Measurements from ENCODE around the gene SLC6A12. TPM values are rescaled to one million over a fixed set of nuclear protein-coding genes. Genes with fewer than 3 reads are reported as not detected.
"Not testable (repeated sequence)": the region's sequence is repeated elsewhere in the genome, so short reads cannot be mapped to it uniquely, and the experiment has no call there.

The SLC6A12 gene
- total RNA-seq, 1 donor from 2014 or later, result 0.51 TPM

GRCh38 chr12:234891-235415 is 21.0 kb upstream of the SLC6A12 start:
- DNase-seq, result no peak

DNA sequence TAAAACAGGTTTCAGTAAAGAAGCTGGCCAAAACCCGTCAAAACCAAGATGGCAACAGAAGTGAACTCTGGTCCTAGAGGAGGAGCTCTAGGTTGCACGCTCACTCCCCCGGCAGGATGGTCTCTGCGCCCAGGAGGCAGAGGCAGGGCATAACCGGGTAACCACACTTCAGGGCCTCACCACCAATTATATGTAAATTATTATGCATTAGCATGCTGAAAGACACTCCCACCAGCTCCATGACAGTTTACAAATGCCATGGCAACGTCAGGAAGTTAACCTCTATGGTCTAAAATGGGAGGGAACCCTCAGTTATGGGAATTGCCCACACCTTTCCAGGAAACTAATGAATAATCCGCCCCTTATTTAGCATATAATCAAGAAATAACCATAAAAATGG is 20.1 kb upstream of the SLC6A12 start:
- DNase-seq, result no peak

DNA sequence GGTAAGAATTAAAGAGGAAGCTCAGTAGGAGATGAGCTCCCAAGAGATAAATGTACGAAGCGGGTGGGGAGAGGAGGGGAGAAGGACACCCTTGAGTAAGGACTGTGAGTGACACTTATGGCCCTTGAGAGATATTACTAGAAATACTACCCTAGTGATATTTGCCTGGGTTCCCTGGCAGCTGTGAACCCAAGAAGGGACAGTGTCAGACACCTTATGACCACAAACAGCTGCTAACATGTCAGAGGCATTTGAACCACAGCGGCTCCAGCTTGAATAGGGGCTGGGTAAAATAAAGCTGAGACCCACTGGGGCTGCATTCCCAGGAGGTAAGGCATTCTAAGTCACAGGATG is 19.6 kb upstream of the SLC6A12 start:
- no peak for DNase-seq

DNA sequence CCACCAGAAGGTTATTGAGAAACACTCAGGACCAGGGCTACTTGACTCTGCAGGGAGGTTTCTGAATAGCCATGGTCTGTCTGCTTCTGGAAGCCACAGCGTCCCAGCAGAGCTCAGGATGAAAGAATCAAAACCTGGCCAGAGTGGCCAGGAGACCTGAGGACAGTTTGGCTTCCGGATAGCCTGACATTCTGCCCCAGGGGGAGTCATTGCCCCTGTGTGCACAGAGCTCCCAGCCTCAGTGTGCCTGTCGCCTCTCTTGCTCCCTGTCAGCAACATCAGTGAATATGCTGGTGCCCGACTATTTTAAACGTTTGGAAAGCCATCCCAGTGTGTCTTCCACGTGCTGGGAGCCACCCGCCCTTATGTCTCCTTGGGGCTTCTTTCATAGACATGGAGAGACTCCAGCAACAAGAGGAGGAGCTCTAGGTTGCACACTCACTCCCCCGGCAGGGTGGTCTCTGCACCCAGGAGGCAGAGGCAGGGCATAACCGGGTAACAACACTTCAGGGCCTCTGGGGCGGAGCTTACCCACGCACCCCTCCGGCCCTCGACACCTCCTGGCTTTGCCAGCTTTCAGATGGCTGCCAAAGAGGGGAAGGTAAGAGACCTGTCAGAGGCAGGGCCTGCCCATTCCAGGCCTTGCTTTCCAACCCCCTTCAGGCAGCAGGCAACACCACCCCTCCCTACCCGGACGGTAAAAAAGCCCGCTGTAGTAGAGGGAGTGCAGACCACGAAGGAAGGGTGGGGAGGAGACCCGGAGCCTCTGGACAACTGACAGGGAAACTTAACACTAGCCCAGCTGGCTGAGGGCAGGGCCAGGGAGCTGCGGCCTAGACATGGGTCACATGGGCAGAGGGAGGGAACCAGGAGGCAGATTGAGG is 19.0 kb upstream of the SLC6A12 start:
- DNase-seq, result peak; percentile 83

GRCh38 chr12:230925-231671 is 17.1 kb upstream of the SLC6A12 start:
- peak; percentile 38 for DNase-seq

DNA sequence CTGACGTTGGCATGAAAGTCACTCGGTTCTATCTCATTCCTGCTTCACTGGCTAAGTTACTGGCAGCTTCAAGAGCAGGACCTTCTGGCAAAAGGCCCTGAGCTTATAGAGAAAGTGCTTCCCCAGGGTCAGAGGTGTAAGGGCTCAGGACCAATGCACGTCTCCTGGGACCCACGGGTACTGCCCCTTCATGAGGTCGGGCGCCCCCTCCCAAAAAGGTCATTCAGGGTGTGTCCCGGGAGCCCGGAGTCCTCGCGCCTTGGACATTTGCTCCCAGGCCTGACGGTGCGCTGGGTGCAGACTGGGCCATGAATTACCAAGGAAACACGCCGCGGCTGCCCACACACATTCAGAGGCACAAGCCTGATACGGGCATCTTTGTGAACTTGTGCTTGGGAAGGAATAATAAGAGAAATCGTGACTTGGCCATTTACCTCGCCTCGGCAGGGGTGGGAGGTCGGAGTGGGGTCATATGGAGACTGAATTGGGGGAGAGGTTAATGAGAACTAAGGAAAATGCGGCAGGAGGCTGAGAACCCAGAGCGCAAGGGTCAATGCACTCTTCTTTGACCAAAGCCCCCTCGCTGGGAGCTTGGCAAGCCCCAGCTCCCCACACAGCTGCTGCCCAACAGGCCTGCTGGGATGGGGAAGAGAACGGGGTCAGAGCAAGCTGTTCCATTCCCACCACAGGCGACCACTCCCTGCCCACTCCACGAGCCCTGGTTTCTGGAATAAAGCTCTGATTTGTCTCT is 15.7 kb upstream of the SLC6A12 start:
- no peak for DNase-seq

GRCh38 chr12:228846-229200 is 14.9 kb upstream of the SLC6A12 start:
- no peak for DNase-seq

GRCh38 chr12:227923-228845 is 14.2 kb upstream of the SLC6A12 start:
- no peak for DNase-seq

GRCh38 chr12:227286-227915 is 13.4 kb upstream of the SLC6A12 start:
- DNase-seq, result no peak

DNA sequence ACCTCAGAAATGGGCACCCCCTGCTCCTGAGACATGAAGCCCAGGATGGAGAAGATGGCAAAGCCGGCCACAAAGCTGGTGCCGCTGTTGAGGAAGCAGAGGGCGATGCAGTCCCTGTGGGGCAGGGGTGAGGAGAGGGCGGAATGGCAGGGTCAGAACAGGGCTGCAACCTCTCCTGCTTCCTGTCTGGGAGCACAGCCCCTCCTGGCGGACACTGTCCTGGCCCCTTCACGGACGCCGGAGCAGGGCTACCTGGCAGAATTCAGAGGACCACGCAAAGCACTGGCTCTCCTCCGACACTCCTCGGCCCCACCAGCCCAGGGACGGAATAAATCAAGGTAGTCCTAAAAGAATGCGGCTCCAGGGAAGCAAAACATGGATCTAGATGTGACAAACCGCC is 12.4 kb upstream of the SLC6A12 start:
- DNase-seq, result no peak

- DNase-seq, result no peak
Measured at GRCh38 chr12:225012-225411, 11.1 kb upstream of the SLC6A12 start.

DNA sequence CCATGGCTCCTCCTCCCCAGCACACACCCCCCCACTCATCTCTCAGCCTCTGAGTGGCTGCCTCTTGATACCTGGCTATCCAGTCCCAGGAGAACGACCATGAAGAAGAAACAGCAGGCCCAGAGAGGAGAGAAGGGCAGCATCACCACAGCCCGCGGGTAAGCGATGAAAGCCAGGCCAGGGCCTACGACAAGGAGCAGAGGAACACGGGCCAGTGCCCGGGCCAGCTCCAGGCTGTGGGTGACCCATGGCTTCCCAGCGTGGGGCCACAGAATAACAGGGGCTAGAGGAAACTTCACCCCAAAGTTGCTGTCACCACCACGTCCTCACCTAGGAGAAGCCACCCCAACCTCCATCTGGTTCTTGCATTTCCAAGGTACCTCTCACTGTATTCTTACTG is 10.4 kb upstream of the SLC6A12 start:
- DNase-seq, result no peak

- DNase-seq, result no peak
Measured at GRCh38 chr12:223841-224240, 9.9 kb upstream of the SLC6A12 start.

GRCh38 chr12:221736-222135 is 7.8 kb upstream of the SLC6A12 start:
- DNase-seq, result no peak

GRCh38 chr12:220946-221550 is 7.1 kb upstream of the SLC6A12 start:
- no peak for DNase-seq

GRCh38 chr12:220491-220890 is 6.5 kb upstream of the SLC6A12 start:
- DNase-seq, result no peak

DNA sequence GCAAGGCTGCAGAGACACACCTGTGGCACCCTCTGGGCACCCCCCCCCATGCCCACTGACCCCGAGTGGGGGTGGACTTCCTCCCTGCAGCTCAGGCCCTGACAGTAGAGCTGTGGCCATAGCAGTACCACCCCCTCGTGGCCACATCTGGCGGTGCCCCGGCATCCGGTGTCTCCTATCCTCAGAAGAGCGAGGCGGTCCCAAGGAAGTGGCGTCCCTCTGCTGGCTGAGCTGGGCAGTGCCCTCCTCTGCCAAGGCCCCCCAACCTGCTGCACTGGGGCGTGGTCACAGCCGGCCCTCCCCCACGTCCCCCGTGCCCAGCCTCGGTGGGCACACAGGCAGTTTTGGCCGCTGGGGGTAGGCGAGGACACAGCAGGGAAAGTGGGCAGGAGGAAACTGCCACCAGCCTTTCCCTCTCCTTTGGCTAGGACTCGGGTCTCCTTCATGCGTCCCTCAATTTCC is 6.0 kb upstream of the SLC6A12 start:
- DNase-seq, result peak; percentile 63

DNA sequence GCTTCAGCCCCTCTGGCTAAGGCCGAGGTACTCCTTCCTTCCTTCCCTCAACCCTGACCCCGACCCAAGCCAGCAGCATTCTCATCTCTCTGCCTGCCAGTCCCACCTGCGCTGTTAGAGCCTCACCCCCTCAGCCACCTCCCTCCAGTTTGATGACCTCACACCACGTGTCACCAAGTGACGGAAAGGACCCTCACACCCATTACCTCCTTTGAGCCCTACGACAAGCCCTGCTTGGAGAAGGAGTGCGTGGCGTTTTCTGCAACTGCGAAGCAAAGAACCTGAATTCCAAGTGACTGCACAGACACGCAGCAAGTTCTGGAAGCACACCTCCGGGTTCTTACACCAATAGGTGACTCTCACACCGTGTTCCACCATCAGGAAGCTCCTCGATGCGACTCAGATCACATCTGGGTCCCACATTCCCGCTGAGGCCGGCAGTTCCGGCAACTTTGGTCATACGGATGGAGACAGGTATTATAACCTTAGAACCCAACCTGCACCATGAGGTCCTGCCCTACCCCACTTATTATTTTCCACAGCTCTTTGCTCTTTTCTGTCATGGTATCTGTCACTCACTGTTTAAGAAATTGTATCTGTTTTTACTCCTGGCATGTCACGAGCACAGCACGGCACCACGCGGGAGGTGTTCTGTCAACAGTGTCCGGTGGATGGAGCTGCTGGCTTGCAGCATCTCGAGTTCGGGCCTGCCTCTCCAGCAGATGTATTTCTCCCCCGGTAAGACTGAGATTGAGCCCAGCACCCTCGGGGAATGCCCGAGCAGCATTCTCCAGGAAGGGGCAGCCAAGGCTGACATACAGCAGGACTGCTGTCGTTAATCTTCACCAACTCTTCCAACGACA is 5.0 kb upstream of the SLC6A12 start:
- no peak for DNase-seq

DNA sequence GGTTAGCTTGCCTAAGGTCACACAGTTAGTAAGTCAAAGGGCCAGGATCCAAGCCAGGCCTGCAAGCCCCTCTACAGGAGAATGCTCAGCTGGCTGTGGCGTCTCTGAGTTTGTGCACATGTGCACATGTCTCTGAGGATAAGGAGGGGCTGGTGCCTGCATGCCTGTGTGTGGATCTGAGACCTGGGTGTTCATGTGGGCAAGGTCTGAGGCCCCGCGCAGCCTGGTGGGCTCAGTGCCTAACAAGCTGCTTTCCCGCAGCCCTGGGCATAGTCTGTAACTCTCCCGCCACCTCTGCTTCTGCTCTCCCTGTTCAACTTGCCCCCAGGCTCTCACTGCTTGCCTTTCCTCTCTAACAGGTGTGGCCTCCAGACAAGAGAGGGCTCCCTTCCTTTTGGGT is 4.3 kb upstream of the SLC6A12 start:
- no peak for DNase-seq

DNA sequence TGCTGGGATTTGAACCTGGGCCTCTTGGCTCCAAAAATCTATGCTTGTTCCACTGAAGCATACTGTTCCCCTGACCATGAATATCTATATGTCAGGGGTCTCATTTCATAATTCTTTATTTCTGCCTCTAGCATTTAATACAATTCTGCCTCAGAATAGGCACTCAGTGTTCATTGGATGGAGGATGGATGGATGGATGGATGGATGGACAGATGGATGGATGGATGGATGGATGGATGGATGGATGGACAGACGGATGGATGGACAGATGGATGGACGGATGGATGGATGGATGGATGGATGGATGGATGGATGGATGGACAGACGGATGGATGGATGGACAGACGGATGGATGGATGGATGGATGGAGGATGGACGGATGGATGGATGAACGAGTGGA is 3.1 kb upstream of the SLC6A12 start:
- not testable (repeated sequence) for DNase-seq

All from tongue (tissue), 2 donors.